HG03439 (cell line): ENCODE data around the gene ZNF687.

Source experiments
- ATAC-seq: cut with Tn5 transposase; IDR thresholded peaks from one replicate; pipeline ENCODE4 v1.9.1; 2021; ENCODE audit warnings: mild to moderate bottlenecking, moderate library complexity; ENCODE audit not compliant: unreplicated experiment

Gene ZNF687

DNA sequence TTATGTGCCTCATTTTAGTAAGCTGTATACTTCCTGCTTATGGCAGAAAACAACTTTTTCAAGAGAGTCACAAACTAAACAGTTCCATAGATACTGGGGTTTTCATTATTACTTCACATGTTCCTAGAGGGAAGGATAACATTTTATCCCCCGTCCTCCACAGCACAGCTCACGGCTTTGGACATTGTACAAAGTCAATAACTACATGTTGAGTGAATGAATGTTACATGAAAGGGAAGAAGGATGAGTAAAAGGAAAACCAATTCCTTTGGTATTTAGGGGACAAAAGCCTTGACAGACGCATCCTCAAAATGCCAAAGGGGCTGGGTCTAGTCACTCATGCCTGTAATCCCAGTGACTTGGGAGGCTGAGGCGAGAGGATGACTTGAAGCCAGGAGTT is 30.3 kb downstream of the ZNF687 start:
- no peak for ATAC-seq

DNA sequence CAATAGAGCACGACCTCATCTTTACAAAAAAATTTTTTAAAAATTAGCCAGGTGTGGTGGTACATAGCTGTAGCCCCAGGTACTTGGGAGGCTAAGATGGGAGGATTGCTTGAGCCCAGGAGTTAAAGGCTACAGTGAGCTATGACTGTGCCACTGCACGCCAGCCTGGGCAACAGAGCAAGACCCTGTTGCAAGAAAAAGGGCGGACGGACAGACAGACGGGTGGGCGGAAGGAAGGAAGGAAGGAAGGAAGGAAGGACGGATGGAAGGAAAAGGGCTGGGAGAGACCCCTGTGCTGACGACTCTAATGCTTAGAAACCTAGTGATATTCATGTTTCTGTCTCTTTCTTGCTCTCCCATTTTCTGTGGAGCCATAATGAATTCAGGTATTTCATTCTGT is 30.7 kb downstream of the ZNF687 start:
- ATAC-seq, result no peak

DNA sequence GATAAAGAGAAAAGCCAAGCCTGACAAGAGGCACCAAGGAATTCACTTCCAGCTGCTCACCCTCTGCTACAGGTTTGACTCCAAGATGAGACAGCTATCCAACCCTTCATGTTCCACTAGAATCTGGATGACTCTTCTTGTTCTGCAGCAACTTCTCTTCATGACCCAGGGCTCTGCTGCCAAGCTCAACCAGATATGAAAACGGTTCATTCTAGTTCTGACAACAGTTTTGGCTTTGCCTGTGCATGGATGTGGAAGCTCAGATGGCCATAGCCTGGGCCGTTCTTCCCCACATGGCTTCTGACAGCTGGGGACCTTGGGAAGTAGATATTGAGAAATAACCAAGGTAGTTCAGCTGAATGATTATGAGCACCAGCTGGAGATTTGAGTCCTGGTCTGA is 31.4 kb downstream of the ZNF687 start:
- no peak for ATAC-seq

DNA sequence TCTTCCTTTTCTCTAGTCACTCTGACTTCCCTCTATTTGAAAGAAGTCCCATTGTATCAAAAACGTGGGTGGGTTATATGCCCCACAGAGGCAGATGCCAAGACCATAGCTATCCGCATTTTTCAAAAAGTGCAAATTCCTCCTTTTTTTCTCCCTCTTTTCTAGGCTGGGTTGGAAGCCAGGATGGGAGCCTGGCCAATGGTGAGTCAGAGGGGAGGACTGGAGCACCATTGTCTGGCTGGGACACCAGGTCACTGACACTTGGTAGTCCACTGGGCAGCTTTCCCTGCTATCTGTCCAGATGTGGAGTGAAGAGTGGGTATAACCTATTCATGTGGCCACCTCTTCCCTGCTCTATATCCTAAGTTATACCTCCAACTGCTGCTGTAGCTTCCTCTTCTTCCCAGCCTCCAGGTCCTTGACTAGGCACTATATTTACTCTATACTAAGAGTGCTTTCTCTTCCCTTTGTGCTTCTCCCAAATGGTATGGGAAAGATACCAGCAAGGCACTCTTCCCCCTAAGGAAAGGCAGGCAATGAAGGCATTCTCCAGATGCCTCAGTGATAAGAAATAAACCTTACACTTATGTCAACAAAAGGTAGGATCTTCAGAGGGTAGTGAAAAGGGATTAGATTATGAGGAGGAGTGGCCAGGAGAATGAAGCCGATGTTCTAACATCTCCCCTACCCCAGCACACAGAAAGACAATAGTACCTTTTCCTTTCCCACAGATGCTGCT is 32.2 kb downstream of the ZNF687 start:
- no peak for ATAC-seq

DNA sequence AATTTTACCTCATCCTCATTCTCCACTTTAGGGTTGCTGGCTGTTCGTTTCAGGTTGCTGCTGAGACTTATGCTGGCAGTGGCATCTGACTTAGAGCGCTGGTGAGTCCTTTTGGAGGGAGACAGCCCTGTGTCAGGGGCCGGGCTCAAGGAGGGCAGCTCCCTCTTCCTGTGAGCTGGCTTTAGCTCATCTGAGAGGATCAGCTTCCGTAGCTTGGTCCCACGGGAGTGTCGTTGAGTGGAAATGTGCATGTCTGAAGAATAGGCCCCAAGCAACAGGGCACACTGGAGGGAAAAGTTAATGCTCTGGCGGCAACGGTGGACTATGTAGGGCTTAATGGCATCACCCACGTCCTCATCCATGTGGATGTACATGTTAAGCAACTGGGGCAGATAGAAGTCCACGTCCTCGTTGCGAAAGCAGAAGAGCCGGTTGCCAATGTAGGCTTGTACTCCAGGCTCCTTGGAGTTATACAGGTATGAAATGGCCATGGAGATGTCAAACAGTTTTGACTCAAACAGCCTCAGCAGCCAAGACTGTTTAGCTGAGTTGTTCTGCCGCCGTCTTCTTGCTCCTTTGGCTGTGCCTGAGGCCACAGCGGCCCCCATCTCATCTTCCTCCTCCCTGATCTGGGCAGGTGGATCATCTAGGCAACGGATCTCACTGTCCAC is 33.6 kb downstream of the ZNF687 start:
- ATAC-seq, result no peak

DNA sequence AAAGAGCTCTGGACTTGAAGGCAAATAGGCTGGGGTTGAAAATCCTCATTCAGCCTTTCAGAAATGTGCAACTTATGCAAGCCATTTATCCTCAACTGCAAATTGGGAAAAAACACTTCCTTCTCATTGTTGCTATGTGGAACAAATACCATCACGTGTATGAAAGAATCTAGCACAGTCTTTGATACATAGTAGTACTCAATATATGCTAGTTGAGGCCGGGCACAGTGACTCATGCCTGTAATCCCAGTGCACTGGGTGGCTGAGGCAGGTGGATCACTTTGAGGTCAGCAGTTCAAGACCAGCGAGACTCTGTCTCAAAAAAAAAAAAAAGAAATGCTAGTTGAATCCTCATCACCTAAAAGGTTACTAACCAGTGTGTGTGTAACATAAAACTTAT is 36.9 kb downstream of the ZNF687 start:
- ATAC-seq, result no peak

DNA sequence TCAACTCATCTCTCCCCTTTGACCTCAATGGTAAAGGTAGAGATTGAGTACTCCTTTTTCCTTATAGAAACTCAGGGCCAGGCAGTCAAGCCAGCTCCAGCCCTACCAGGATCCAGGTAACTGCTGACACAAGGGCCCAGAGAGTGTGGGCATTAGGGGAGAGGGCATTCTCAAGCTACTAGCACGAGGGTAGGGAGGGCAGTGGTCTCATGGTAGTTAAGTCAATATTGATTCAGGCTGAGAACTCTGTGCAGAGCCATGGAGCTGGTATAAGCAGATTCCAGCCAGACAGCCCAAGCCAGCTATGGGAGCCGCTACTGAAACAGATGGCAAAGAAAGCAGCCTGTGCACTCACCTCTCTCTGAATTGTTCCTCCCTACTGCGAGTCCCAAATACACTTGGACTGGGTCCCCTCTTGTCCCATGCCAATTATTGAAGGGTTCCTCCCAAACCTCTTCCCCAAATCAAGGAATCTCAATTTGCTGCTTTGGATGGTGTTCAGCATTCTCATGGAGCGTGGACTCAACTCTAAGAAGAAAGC is 42.4 kb downstream of the ZNF687 start:
- ATAC-seq, result no peak

DNA sequence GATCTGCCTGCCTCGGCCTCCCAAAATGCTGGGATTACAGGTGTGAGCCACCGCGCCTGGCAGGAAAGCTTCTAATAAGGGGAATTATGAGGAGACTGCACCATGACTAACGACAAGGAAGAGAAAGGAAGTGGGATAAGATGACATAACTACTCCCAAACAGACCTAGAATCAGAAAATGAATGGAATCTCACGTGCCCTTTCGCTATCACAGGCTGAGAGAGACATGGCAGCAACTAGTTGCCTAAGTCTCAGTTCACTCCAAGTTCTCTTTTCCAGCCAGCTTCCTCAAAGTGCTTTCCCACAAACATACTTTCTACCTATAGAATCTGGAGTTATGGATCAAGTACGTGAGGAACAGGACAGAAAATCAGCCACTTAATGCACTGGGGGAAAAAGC is 43.1 kb downstream of the ZNF687 start:
- no peak for ATAC-seq

DNA sequence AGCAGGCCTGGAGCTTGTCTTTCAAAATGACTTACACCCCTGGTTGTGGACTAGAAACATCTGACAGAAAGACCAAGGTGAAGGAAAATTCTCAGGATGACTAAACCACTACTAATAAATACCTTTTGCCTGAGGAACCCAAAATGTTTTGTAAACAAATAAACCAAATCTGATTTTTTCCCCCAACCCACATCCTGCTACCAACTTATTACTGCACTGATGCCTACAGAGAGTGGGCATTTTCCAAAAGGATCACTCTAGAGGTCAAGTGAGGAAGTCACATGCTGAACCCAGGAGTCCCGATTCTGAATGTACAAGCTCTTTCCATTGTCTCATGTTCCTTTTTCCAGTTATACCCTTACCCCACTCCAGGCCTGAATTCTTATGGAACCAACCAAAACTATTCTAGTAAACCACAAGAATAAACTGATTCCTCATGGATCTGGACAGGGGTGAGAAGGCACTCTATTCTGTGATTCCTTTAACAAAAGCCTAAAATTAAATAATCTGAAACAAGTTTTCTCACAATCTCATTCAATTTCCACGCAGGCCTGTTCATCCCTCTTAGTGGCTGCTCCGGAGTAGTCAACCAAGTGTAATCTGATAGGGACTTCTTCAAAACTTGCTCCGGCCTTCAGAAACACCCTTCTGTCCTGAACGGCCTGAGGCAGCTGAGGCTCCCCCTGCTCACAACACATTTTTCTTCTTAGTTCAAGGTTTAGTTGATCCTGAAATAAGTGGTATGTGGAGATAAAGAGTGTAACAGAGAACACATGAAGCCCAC is 43.7 kb downstream of the ZNF687 start:
- ATAC-seq, result no peak

DNA sequence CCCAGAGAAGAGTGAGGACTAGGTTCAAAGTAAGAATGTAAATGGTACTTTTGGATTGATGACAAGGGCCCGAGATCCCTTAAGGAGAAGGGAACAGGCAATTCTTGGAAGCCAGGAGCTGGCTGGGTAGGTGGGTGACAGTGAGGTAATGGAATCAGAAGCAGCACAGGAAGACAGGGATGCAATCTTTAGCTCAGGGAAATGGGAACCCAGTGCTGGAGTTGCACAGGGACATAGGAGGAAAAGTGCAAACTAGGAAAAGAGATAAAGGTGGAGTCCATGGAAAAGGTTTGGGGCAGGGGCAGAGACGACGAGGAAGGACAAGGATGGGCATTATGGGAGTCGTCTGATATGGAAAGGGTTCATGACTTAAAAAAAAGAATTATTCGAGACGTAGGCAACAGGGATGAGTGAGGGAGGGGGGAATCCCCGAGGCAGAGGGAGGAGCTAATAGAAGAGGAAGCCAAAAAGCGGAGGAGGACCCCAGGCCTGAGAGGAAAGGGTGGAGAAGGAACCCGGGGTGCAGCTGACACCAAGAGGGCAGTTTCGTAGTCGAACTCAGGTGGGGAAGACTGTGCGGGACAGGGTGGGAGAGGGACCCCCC is 44.6 kb downstream of the ZNF687 start:
- peak; percentile 47 for ATAC-seq

DNA sequence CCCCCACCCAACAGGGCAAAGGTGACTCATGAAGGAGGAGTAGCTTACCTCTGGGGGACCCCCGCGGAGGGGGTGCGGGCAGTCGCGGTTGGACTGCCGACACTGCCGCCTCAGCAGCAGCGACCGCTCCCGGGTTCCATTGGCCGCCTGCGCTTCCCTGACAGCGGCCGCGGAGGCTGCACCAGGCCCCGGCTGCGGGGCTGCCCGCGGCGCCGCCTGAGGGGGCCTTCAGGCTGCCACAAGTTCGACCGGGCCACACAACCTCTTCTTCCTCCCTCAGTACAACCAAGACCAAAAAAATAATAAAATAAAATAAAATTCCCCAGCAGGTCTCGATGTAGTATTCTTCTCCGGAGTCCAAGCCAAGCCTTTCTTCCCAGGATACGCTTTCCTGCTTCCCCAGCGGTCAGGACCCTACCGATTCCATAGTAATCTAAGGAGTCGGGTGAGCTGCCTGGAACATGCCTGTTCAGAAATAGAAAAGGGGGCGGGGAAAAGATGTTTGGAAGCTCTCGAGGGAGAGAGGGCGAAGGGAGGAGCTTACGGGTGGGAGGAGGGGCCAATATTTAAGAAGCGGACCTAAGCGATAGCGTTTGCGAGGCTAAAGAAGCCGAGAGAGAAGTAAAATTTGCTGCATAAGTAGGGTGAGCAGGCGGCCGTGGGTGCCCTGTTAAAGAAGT is 45.3 kb downstream of the ZNF687 start, which contains the start of gene PI4KB:
TSS of gene PI4KB (minus strand) at position 194 of the 680 bp plus-strand sequence. CDS start 10,935 bp downstream, outside the sequence.
- ATAC-seq, result peak; percentile 78

DNA sequence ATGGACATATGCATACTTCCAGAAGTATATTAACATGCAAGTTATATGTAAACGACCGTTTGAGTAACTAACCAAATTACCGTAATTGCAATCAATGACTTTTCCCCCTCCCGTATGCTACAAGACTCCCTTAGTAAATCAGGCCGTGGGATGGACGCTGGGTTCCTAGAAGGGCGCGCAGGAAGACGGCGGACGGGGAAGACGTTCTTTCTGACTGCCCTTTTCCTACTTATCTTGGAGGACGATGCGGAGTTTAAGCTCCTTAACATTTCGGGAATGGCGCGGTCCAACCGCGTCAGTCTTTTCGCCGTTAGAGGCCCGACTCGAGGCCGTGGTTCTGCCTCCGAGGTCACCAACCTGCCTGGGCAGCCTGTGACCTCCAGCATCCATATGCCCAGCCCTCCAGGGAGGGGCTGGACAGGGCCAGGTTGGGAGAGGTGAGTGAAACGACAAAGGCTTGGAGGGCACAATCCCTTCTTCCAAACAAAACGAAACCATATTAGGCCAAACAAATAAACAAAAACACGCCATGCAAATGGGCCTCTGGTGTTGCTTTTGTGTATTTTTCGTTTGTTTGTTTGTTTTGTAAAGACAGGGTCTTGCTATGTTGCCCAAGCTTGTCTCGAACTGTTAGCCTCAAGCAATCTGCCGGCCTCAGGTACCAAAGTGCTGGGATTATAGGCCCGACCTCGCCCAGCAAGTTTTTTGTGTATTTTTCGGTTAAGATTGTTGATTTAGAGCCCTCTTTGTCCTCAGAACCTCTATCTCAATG is 46.0 kb downstream of the ZNF687 start:
- peak; percentile 20 for ATAC-seq

DNA sequence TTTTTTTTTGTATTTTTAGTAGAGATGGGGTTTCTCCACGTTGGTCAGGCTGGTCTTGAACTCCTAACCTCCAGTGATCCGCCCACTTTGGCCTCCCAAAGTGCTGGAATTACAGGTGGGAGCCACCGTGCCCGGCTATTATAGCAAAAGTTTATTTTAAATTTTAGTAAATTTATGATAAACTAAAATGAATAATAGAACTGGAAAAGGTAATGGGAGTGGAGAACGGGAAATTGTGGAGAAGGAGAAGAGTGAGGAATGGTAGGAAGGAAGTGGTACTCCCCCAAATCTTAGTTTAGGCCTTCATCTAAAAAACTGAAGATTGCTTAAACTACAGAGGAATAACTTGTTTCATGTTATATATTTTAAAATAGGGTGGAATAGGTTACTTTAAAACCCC is 52.7 kb downstream of the ZNF687 start:
- no peak for ATAC-seq

DNA sequence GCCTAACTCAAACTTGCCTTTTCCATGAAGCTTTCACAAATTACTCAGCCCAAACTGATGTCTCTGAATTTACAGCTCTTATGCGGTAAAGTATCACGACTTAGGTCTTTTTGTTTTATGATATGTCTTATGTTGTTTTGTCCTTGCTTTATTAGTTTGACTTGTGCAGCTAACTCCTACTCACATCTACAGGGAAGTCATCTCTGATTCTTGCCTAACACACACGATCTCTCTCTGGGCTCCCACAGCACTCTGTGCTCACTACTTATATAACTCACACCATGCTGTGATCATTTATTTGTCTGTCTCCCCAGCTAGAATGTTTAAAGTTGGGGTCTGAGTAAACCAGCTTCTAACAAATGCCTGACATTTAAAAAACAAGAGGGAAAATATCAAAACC is 54.5 kb downstream of the ZNF687 start:
- no peak for ATAC-seq

DNA sequence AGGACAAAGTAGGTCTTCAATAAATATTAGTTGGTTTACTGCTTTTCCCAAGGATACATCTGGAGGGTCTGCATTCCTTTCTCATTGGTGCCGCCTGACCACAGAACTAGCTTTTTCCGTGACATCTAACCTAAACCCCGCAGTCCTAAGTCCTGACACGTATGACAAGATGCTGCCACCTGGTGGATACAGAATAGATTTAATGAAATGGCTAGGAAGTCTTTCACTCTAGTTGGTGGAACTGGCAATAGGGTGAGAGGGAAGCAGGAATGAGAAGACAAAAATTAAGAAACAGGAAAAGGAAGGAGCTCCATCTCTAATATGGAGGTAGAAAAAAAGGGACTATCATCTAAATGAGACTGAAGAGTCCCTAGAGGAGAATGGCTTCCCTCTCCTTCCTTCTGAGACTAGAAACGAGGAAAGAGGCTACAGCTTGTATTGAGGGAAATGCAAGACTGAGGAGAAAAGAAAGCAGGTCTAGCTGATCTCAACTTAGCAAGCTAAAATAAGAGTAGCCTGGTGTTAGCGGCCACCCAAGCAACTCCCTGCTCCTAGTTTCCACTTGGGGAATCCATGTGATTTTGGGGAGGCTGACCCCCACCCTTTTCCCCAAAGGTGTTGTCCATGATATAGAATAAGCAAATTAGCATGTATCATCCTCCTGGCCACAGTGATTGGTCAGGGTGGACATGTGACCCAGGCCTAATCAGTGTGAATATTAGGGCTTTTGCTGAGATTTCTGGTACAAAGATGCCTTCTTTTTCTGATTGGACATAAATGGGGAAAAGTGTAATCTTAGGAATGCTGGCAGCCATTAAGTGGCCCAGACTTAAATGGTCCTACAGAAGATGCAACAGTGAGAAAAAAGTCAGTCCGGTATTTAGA is 59.0 kb downstream of the ZNF687 start:
- peak; percentile 66 for ATAC-seq
